ENCODE results near the gene VN1R2.
"Not testable (repeated sequence)": the region's sequence is repeated elsewhere in the genome, so short reads cannot be mapped to it uniquely, and the experiment has no call there.

Gene VN1R2, protein sequence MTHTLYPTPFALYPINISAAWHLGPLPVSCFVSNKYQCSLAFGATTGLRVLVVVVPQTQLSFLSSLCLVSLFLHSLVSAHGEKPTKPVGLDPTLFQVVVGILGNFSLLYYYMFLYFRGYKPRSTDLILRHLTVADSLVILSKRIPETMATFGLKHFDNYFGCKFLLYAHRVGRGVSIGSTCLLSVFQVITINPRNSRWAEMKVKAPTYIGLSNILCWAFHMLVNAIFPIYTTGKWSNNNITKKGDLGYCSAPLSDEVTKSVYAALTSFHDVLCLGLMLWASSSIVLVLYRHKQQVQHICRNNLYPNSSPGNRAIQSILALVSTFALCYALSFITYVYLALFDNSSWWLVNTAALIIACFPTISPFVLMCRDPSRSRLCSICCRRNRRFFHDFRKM

DNA sequence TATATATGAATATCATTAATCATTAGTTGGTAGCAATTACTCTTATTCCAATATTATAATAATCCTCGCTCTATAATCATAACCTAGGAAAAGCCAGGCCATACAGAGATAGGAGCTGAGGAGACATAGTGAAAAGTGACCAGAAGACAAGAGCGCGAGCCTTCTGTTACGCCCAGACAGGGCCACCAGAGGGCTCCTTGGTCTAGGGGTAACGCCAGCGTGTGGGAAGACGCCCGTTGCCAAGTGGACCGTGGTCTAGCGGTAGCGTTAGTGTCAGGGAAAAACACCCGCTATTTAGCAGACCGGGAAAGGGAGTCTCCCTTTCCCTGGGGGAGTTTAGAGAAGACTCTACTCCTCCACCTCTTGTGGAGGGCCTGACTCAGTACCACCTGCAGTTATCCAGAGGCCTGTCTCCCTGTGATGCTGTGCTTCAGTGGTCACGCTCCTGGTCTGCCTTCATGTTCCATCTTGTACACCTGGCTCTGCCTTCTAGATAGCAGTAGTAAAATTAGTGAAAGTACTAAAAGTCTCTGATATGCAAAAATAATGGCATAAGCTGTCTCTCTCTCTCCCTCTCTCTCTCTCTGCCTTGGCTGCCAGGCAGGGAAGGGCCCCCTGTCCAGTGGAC, at the start of gene VN1R2:
TSS of gene VN1R2 (plus strand) at position 578 of the 628 bp plus-strand sequence. CDS start 84 bp downstream, outside the sequence.
- DNase-seq (ENCODE audit: low spot score), result not testable (repeated sequence)

DNA sequence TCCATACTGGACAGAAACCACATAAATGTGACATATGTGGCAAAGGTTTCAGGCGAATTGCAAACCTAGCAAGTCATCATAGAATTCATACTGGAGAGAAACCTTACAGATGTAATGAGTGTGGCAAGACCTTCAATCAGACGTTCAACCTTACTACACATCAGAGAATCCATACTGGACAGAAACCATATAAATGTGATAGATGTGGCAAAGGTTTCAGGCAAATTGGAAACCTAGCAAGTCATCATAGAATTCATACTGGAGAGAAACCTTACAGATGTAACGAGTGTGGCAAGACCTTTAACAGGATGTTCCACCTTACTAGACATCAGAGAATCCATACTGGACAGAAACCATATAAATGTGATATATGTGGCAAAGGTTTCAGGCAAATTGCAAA, 46.5 kb upstream of the VN1R2 start:
- not testable (repeated sequence) for DNase-seq (ENCODE audit: low spot score)

DNA sequence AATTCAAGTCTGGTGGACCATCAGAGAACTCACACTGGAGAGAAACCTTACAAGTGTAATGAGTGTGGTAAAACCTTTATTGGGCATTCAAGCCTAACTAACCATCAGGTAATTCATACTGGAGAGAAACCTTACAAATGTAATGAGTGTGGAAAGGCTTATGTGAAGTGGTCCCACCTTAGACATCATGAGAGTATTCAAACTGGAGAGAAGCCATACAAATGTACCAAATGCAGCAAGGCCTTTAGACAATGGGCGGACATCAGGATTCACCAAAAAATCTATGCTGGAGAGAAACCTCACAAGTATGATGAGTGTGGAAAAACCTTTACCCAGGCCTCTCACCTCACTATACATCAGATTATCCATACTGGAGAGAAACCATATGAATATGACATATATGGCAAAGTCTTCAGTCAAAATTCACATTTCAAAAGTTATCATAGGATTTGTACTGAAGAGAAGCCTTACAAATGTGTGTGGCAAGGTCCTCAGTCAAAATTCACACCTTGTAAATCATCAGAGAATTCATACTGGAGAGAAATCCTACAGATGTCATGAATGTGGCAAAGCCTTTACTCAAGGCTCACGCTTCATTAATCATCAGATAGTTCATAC, 45.3 kb upstream of the VN1R2 start:
- DNase-seq (ENCODE audit: low spot score), result no peak

DNA sequence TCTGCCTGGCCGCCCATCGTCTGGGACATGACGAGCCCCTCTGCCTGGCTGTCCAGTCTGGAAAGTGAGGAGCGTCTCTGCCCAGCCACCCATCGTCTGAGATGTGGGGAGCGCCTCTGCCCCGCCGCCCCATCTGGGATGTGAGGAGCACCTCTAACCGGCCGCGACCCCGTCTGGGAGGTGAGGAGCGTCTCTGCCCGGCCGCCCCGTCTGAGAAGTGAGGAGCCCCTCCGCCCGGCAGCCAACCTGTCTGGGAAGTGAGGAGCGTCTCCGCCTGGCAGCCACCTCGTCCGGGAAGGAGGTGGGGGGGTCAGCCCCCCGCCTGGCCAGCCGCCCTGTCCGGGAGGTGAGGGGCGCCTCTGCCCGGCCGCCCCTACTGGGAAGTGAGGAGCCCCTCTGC, 35.4 kb upstream of the VN1R2 start:
- not testable (repeated sequence) for DNase-seq (ENCODE audit: low spot score)

DNA sequence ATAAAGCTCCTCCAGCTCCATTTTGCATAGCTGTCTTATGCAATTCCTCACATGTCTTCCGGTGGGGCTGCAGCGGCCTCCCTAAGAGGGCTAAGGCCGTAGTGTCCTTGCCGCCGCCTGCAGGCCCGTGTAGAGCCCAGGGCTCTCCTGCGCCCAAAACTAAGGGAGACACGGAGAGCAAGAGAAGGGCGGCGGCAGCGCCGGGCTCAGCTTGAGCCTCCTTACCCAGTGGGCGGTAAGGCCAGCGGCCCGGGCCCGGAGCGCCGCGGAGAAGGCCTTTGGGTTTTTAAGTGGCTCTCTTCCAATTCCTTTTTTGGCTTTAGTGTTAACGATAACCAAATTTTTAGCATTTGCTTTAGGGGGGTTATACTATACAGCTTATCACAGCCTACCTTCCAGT, 33.5 kb upstream of the VN1R2 start:
- DNase-seq (ENCODE audit: low spot score), result no peak

DNA sequence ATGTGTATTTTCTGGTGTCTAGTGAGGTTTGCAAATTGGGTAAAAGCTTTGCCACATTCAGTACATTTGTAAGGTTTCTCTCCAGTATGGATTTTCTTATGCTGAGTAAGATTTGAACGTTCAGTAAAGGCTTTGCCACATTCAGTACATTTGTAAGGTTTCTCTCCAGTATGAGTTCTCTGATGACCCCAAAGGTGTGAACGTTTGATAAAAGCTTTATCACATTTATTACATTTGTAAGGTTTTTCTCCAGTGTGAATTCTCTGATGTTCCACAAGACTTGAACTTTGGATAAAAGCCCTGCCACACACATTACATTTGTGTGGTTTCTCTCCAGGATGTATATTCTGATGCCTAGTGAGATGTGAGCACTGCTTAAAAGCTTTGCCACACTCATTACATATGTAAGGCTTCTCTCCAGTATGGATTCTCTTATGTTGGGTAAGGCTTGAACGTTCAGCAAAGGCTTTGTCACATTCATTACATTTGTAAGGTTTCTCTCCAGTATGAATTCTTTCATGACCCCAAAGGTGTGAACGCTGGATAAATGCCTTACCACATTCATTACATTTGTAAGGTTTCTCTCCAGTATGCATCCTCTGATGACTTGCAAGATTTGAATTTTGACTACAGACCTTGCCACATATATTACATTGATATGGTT, 20.8 kb upstream of the VN1R2 start:
- no peak for DNase-seq (ENCODE audit: low spot score)

DNA sequence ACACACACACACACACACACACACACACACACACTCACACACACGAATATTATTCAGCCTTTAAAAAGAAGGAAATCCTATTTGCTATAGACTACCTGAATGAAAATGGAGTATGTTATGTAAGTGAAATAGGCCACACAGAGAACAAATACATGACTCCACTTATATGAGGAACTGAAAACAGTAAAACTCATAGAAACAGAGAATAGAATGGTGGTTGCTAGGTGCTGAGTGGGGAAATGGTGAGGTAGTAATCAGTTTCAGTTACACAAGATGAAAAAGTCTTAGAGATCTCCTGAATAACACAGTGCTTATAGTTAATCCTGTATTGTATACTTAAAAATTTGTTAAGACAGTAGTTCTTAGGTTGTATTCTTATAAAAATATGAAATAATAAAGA, 11.6 kb upstream of the VN1R2 start:
- DNase-seq (ENCODE audit: low spot score), result no peak

DNA sequence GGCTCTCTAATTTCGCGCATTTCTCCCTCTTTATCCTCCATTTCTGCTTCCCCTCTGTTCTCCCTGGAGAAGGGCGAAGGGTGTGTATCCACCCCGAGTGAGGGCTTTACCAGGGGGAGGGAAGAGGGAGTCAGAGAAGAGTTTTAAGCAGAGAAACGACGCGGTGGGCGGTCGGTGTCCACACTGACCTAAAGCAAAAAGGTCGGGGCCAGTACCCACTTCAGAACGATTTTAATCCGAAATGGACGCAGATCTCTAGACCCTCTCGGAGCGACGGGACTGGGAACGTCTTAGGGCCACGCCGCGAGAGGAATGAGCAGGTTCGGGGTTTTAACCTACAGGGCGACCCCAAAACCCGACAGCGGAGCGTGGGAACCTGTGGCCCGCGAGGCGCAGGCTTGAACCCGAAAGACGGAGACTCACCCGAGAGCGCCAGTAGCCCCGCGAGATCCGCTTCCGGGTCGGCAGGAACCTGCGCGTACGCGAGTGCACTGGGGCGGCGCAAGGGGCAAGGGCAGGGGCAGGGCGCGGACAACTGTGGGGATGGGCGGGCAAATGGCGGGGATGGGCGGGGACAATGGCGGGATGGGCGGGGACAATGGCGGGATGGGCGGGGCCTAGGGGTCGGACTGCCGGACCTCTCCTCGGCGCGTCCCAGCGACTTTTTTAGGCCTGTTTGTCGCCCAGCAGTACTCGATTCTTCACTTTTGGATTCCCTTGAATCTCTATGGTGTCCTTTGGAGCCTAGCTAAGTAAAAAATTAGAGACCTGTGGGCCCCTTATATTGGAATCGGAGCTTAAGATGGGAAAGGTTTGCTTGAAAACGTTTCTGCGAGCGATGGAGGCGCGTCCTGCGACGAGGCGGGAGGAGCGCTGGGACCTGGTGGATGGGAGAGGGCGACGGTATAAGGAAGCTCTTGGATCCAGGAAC, 3.4 kb upstream of the VN1R2 start, which contains the start of gene ZNF677:
TSS of gene ZNF677 (minus strand) at position 463 of the 931 bp plus-strand sequence. CDS start 3,323 bp downstream, outside the sequence.
- DNase-seq (ENCODE audit: low spot score), result no peak

DNA sequence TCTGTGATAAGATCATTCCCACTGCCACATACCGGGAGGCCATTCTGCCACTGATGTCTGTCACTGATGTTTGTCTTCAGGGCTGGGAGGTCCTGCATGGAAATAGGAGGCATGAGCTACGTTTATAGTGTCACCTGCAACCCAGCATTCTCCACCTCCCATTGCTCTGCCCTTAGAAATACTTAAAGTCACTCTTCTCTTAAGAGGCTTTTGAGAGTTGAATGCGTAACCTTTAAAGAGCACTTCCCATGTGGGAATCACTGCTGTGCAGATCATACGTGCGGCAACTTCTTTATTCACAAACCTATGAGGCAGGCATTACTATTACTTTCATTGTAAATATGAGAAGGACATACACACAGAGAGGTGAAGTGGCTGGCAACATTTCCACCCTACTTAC, 9.5 kb downstream of the VN1R2 start, which contains the start of gene VN1R4:
TSS of gene VN1R4 (minus strand) at position 101 of the 400 bp plus-strand sequence. CDS start at position 43, 58 bp downstream.
- not testable (repeated sequence) for DNase-seq (ENCODE audit: low spot score)

DNA sequence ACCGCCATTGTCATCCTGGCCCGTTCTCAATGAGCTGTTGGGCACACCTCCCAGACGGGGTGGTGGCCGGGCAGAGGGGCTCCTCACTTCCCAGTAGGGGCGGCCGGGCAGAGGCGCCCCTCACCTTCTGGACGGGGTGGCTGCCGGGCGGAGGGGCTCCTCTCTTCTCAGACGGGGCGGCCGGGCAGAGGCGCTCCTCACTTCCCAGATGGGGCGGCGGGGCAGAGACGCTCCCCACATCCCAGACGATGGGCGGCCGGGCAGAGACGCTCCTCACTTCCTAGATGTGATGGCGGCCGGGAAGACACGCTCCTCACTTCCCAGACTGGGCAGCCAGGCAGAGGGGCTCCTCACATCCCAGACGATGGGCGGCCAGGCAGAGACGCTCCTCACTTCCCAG, 11.8 kb downstream of the VN1R2 start:
- DNase-seq (ENCODE audit: low spot score), result not testable (repeated sequence)

DNA sequence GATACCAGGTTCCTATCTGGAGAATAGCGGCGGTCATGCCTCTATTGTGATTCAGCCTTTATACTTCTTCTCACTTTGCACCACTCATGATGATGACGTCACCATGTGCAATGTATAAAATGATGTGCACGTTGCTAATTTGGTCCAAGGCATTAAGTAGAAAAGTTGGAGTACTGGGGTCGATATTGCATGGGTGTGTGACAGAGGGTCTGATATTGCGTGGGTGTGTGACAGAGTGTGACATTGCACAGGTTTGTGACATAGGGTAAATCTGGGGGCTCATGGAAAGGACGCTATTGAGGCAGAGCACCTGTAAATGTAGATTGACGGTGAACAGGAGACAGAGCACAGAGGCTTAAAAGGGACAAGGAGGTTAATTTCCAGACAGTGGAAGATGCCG, 14.0 kb downstream of the VN1R2 start:
- no peak for DNase-seq (ENCODE audit: low spot score)

DNA sequence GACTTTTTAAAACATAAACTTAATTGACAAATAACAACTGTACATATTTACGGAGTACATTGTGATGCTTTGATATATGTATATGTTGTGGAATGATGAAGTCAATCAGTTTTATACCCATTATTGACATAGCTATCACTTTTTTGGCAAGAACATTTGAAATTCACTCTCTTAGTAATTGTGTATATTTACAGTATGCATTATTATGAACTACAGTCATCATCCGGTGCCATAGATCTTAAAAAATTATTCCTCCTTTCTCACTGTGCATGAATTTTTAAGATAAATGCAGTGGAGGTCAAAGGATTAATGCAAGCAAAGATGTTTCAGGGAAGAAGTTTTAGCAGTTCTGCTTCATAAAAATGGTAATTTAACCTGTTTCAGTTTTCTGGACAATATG, 17.4 kb downstream of the VN1R2 start:
- no peak for DNase-seq (ENCODE audit: low spot score)

DNA sequence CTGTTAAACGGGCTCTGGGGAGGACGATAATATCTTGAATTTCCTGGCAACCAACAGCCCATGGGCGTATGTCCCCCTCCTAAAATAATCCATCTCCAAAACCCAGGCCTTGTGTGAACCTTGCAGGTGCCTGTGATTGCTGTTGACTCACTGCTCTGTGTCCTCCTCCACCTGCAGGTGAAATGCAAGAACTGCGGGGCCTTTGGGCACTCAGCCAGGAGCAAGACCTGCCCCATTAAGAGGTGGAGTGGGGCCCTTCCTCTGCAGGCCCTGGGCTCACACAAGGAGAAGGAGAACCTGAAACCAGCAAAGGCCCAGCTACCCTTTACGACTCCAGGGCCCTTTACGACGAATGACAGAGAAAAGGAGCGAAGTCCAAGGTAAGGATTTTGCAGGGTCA, 23.9 kb downstream of the VN1R2 start:
- DNase-seq (ENCODE audit: low spot score), result not testable (repeated sequence)

DNA sequence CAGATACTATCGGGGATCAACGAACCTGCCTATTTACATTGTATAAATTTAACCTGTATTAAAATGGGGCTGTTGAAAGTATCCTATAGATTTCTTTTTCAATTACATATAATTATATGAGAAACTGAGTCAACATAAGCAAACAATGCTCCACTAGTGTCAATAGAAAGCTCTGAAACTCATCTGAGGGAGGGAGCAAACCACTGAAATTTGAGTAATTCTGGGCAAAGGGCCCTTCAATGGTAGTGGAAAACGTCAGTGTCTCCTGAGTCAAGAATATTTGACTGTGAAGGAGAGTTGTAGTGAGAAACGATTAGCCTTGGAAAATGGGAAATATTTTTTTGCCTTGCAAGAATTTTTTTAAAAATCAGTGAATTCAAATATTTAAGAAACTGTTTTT, 27.0 kb downstream of the VN1R2 start:
- DNase-seq (ENCODE audit: low spot score), result no peak

DNA sequence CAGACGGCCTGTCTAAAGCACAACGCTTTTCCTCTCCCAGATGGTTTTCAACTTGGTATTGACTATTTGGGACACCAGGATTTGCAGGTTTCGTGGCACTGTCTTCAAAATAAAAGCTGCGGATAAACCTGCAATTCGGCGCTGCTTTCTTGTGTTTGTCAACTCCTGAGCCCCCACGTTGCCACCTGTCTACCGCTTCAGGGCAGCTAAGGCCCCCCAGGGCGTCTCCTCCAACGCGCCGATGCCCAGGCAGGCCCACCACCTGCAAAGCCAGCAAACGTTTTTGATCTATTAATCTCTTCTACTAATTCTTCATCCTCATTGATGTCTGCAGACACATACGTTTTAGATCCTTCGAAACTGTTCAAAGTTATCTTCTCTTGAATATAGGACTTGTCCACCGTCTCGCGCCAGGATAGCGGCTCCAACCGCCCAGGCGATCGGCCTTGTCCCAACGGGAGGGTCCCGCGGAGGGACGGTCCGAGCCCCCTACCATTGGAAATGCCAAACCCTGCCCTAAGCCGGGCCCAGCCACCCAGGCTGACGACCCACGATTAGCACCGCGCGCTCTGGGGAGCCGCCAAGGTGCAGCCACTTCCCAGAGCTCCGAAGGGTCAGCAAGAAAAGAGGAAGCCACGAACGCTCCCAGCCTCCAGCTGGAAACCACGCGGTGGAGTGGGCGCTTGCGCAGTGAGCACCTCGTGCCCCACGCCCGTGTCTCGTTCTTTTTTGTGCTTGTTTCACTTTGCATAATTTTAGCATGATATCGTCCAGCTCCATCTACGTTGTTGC, 32.9 kb downstream of the VN1R2 start:
- DNase-seq (ENCODE audit: low spot score), result no peak

DNA sequence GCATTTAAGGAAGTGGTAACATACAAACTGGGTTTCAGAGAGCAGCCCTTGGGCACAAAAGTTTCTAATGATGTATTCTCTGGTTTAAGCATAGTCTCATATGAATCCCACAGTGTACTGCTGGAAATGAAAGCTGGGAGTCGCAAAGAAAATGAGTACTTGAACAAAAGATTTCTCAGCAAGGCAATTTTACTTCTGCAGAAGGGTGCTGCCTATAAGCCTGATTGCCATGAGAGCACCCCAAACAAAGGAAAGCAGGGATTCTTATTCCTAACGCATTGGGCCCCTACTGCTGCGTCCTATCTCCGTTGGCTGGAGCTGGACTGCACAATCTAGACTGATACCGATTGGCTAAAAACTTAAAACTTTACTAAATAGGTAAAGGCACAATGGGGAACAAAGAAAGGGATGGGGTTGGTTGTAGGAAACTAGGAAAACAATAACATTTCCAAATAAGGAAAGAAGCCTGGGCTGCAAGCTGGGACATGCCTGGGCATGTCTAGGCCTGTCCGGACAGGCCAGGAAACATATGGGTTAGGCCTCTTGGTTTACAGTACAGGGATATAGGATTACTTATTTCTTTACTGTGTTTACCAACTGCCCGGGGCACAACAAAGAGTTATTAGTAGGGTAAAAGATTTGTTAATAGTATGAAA, 36.8 kb downstream of the VN1R2 start:
- no peak for DNase-seq (ENCODE audit: low spot score)

DNA sequence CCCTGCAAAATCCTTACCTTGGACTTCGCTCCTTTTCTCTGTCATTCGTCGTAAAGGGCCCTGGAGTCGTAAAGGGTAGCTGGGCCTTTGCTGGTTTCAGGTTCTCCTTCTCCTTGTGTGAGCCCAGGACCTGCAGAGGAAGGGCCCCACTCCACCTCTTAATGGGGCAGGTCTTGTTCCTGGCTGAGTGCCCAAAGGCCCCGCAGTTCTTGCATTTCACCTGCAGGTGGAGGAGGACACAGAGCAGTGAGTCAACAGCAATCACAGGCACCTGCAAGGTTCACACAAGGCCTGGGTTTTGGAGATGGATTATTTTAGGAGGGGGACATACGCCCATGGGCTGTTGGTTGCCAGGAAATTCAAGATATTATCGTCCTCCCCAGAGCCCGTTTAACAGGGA, 43.2 kb downstream of the VN1R2 start:
- not testable (repeated sequence) for DNase-seq (ENCODE audit: low spot score)

DNA sequence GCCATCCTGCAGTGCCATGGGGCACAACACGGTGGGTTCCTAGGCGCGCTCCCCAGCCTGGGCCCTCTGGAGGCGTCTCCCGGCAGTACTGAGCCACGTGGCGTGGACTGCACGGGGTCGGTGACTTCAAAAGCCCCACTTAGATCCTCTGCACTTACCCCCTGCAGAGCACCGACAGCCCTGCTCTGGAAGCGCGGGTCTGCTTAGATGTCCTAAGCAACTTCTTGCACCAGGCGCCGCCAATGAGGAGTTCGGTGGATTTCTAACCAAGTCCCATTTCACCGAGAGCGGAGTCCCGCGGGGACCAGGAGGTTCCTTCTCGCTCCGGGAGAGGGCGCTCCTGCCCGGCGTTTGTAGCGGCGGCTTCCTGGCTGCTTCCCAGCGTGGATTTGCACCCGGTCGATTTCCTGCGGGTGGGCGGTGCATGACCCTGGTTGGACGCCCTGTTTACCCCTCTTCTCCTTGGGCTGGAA, 50.3 kb downstream of the VN1R2 start:
- no peak for DNase-seq (ENCODE audit: low spot score)

All from HuH-7 (cell line).